NCI-H524 (cell line): ENCODE data around the gene KRT36.

Experiments used
- DNase-seq, 2 experiments: peaks; one replicate each; lab custom pipeline; 2025; lab: John Stamatoyannopoulos, UW

Gene KRT36

DNA sequence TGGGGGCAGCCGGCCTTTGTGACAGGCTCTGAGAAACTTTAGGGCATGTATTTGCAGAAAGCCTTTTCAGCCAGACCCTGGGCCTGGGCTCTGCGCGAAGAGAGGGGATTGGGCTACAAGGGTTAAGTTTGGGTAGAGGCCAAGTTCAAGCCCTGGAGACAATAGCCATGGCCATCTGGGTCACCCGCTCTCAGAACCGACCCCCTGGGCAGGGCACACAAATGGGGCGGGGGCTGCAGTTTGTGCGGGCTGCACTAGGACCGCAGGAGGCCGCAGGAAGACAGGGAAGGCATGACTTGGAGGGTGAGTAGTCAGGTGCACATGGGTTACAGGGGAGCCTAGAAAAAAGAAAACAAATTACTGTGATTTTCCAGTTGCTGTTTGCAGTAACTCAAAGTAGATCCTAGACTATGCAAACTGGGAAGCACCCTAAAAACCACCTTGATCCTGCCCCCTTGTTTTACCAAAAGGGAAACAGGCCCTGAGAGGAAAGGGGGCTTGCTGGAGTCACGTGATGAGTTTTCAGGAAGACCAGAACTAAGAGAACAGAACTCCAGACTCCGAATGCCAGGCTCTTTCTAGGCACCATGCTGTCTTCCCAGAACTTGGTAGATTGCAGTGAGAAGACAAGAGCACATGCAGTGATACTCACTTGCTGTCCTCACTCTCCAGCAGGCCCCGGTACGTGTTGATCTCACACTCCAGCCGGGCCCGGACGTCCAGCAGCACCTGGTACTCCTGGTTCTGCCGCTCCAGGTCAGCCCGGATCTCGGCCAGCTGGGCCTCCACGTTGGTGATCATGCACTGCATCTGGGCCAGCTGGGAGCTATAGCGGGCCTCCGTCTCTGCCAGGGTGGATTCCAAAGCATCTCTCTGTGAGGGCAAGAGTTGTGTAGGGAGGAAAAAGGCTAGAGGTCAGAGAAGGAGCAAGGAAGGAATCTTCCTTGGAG is 12.6 kb downstream of the KRT36 start:
- DNase-seq, result no peak

DNA sequence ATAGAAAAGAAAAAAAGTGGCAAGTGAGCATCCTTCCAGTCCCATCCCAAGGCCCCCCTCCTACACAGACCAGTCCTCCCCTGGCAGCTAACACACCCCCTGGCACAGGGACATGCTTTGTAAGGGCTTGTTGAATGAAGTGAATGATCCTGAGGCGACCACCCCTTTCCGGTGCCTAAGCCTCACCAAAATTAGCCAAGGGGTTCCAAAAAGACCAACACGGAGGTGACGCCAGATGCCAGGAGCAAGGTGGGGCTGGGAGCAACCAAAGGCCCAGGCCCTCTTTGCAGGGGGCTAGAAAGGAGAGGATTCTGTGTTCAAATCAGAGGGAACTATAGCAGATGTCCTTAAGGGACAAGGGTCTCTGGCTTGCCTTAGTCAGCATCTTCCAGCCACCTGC is 14.3 kb downstream of the KRT36 start:
- no peak for DNase-seq

DNA sequence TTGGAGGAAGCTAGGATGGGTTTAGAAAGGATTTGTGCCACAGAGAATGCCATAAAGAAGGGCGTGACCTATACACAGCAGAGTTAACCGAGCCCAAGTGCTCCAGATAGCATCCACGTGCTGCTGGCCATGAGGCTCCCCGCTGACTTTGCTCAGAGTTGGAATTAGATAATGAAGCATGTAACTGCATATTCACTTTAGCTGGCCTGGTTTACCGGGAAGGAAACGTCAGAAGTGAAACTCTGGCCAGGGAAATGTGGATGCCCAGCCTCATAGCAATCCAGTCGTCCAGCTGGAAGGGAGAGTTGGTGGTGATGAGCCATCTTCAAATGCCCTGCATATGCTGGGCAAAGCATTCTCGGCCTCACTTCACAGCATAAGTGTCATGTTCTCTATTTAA is 14.8 kb downstream of the KRT36 start:
- DNase-seq, result no peak

DNA sequence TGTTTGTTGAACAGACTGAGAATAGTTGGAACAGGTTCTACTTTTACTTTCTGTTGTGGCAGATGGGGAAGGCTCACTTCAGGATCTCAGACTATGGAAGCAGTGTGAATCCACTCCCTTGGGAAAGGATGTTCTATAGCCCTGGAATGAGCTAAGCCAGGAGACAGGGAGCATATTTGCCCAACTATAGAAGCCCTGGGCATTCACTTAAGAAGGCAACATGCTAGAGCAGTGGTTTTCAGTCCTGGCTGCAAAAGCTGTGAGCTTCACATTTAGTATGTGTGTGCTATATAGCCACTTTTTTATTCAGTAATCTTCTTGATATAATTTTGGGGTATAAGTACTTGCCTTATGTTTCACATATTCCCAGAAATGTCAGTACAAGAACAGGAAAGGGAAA is 21.4 kb downstream of the KRT36 start:
- DNase-seq, result no peak

- no peak for DNase-seq
Observed at GRCh38 chr17:41467561-41467960, 22.1 kb downstream of the KRT36 start.

GRCh38 chr17:41466988-41467387 is 22.7 kb downstream of the KRT36 start, which contains the start of gene KRT32:
TSS of gene KRT32 (minus strand) at chr17:41467386. CDS start at chr17:41467325, 61 bp downstream.
- DNase-seq, result no peak

DNA sequence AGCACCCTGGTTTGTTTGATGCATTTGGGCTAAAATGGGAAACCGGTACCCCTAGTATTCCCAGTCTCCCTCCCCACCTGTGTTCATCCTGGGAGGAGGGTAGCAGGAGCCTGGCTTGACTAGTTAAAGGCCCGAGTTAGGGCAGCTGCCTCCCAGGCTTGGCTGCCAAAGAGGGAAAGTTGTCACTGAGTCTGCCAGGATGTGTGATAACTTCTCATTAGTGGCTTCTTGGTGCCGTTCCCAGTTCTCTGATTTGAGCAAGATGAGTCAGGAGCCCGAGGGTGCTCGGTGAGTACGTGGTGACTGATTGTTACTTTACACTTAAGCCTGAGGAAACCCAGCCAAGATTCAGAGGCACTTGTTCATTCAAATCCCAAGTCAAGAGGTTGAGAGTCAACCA is 25.0 kb downstream of the KRT36 start:
- no peak for DNase-seq

DNA sequence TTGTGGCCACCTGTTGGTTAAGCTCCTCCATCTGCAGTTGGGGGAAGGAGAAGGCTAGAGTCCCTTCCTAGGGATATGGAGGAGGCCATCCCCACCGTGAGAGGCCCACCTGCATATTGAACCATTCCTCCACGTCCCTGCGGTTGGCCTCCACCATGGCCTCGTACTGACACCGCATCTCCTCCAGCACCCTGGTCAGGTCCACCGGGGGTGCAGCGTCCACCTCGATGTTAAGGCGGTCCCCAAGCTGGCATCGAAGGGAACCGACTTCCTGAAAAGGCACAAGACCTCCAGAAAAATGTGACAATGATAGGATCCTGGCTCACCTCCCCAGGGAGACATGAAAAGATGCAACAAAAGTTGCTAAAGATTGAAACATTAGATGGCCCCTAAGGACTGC is 25.5 kb downstream of the KRT36 start:
- no peak for DNase-seq

- DNase-seq, result no peak
Observed at GRCh38 chr17:41463746-41464145, 26.0 kb downstream of the KRT36 start.

- DNase-seq, result no peak
Observed at GRCh38 chr17:41462705-41463104, 27.0 kb downstream of the KRT36 start.

GRCh38 chr17:41457676-41458075 is 32.0 kb downstream of the KRT36 start:
- DNase-seq, result no peak

GRCh38 chr17:41456204-41456603 is 33.5 kb downstream of the KRT36 start:
- DNase-seq, result no peak

DNA sequence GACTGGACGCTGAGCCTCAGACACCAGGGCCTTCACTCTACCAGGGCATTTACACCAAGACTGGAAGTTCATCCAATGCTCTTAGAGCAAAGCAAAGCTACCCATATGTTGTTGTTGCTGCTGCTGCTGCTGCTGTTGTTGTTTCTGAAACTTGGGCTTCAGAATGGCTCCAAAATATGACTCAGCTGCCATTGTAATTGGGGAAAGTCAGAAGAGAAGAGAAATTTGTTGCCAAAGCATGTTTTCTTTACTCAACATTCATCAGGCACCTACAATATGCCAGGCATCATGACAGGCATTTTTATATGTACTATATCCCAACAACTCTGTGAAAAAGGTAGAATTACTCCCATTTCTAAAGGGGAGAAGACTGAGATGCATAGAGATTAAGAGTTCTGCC is 34.5 kb downstream of the KRT36 start:
- no peak for DNase-seq

GRCh38 chr17:41453066-41453465 is 36.6 kb downstream of the KRT36 start:
- DNase-seq, result no peak

- no peak for DNase-seq
Observed at GRCh38 chr17:41452281-41452680, 37.4 kb downstream of the KRT36 start.

GRCh38 chr17:41451154-41451728 is 38.5 kb downstream of the KRT36 start:
- DNase-seq, result no peak

DNA sequence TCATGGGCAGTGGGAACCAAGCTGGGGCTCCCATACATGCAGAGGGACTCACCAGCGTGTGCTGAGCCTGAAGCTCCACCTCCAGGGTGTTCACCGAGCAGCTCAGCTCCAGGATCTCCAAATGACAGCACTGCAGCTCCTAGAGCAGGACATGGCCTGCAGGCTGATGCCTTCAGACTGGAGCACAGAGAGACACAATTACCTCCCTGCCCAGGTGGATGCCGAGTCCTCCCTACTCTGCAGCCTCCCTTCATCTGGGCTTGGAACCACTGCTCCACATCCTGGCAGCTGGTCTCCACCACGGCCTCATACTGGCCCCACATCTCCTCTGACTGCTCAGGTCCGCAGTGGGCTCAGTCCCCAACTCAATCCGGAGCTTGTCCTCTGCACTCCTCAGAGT is 40.7 kb downstream of the KRT36 start:
- no peak for DNase-seq

DNA sequence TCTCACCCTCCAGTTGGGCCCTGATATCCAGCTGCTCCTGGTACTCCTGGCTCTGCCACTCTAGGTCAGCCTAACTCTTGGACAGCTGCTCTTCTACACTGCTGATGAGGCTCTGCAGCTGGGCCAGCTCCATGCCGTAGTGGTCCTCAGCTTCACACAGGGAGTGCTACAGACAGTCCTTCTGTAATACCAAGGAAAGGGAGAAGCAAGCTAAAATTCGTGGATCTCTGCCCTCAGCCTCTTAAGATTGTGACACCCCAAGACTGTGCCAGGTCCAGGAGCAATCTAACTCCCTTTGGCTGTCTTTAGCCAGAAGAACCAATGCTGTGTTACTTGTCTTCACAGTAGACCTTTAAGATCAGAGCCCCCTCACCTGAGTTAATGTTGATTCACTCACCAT is 41.2 kb downstream of the KRT36 start:
- DNase-seq, result no peak

DNA sequence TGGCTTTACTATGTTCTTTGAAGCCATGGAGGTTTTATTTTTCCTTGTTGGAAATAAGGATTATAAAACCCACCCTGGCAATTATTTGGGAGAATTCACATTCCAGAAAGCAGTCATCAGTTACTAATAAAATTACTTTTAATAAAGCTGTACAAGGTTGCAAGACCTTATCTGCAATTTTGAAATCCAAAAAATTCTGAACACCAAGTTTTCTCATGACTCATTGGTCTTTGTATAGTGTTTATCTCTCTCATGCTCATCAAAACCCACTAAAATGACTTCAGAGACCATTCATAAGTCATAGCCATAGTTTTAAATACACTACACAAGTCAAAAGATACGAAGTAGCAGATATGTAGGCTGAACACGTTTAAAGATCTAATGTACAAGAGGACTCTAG is 42.9 kb downstream of the KRT36 start:
- DNase-seq, result no peak

GRCh38 chr17:41444640-41445039 is 45.1 kb downstream of the KRT36 start:
- DNase-seq, result no peak

DNA sequence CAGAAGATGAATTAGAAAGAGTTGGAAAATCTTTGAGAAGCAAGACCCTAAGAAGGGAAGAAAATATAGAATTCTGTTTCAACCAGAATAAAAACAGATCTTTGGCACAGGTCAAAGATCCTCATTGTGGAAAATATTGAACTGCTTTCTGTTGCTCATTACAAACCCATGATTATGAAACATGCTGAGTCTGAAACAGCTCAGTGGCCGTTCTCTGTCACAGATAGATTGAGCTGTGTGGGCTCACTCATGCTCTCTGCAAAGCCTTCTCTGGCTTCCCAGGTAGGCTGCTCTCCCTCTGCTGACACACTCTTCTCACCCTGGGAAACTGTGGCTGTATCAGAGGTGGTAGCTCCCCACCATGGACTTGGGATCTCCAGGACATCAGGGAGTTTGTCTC is 45.5 kb downstream of the KRT36 start:
- DNase-seq, result no peak

DNA sequence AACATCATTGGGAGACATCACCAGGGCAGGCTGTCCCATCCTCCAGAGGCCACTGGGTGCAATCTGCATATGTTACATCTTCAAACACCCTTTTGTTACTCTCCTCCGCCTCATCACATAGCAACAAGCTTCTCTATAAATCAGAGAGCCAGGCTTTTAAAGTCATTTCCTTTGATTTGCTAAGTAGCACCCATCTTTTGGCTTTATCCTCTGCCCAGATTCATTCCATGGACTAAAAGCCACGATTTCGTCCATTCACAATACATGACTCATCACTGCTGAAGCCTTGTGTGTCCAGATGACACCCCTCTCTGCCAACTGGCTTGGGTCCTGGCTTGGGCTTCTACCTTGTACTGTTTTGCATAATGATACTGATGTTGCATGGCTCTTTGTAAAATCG is 47.0 kb downstream of the KRT36 start:
- DNase-seq, result no peak

DNA sequence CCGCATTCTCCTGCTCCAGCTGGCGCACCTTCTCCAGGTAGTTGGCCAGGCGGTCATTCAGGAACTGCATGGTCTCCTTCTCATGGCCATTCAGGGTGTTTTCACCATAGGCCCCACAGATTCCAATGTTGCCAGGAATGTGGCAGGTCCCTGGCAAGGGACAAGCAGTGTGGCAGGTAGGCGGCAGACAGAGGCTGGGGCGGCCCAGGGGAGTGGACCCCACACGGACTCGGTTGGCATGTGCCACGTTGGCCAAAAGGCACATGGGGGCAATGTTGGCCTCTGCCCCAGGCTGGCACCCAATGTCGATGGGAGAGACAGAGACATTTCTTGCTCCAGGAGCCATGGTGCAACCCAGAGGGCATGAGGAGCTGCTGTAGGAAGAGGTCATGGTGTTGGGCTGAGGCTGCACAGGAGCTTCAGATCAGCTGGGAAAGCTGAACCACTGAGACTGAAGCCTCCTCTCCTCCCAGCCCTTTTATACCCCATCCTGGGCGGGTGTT is 49.1 kb downstream of the KRT36 start, which contains the start of gene KRT38:
Gene KRT38 (minus strand): TSS at position 453 of the 503 bp plus-strand sequence. CDS start 62 bp downstream, at position 391.
- no peak for DNase-seq
